Thyroid gland (tissue), 4 donors: ENCODE data around the gene PPP2R2B.

Experiments used
- CTCF ChIP-seq, 6 experiments: fragments of 200-600 bp in 3 of 6; fragments of 450-650 bp in 3 of 6; sonication (generic) in 3 of 6; IDR thresholded peaks; one replicate each; pipeline ENCODE4 v1.5.1; 2016 to 2019; ENCODE audit warnings: antibody characterized with exemption in 6 of 6, mild to moderate bottlenecking in 2 of 6, inconsistent platforms in 1 of 6, moderate library complexity in 1 of 6
- POLR2A ChIP-seq, 2 donors: fragments of 450-650 bp; IDR thresholded peaks; one replicate each; pipeline ENCODE4 v1.6.1; 2017; ENCODE audit warnings: antibody characterized with exemption in 2 of 2, mild to moderate bottlenecking in 2 of 2, moderate library complexity in 1 of 2

- no peak for TF ChIP-seq CTCF (IDR thresholded peaks at IDR 0.05)
- no peak for TF ChIP-seq POLR2A (IDR thresholded peaks at IDR 0.05)
These were observed 187.6 kb downstream of the PPP2R2B start for GRCh38 chr5:146690880-146691355.
